Gastroesophageal sphincter (tissue), 4 donors: ENCODE data around the gene WNK4. TPM values are rescaled to one million over a fixed set of nuclear protein-coding genes. Genes with fewer than 3 reads are reported as not detected.

Experiments
- ATAC-seq: fragments of 150-250 bp; one replicate; pipeline ENCODE4 v1.9.1; 2016; ENCODE audit warnings: mild to moderate bottlenecking, moderate library complexity
- H3K27ac ChIP-seq, 4 donors: fragments of 200-600 bp; sonication (generic) in 3 of 4; 1 replicate in 3 of 4; 2 replicates in 1 of 4; pipeline ENCODE4 v1.5.1; 2016 to 2019
- H3K27me3 ChIP-seq: fragments of 200-600 bp; sonication (generic); one replicate; pipeline ENCODE4 v1.5.1; 2019
- H3K36me3 ChIP-seq, 2 donors: fragments of 200-600 bp; sonication (generic); one replicate each; pipeline ENCODE4 v1.5.1; 2019; ENCODE audit warnings: control low read depth in 1 of 2
- H3K4me1 ChIP-seq, 3 donors: fragments of 200-600 bp; sonication (generic); 1 replicate in 2 of 3; 2 replicates in 1 of 3; pipeline ENCODE4 v1.5.1; 2016 to 2019; ENCODE audit warnings: control low read depth in 2 of 3
- H3K4me3 ChIP-seq, 2 donors: fragments of 200-600 bp; sonication (generic); one replicate each; pipeline ENCODE4 v1.5.1; 2019; ENCODE audit warnings: mild to moderate bottlenecking in 1 of 2, moderate library complexity in 1 of 2
- H3K9me3 ChIP-seq, 3 donors: fragments of 200-600 bp; sonication (generic); one replicate each; pipeline ENCODE4 v1.5.1; 2017 to 2019; ENCODE audit warnings: control low read depth in 2 of 3
- CTCF ChIP-seq, 4 experiments: fragments of 200-600 bp in 2 of 4; fragments of 450-650 bp in 2 of 4; sonication (generic) in 1 of 4; IDR thresholded peaks; one replicate each; pipeline ENCODE4 v1.5.1; 2017 to 2019; ENCODE audit warnings: antibody characterized with exemption in 4 of 4, mild to moderate bottlenecking in 2 of 4, moderate library complexity in 2 of 4
- EP300 ChIP-seq: sonication (generic); formaldehyde crosslinking; IDR thresholded peaks from one replicate; pipeline ENCODE4 v1.6.1; 2017; ENCODE audit warnings: antibody characterized with exemption, mild to moderate bottlenecking
- POLR2A ChIP-seq, 2 donors: fragments of 450-650 bp; IDR thresholded peaks; one replicate each; pipeline ENCODE4 v1.6.1; 2017; ENCODE audit warnings: antibody characterized with exemption in 2 of 2, mild to moderate bottlenecking in 2 of 2, moderate library complexity in 1 of 2
- POLR2AphosphoS5 ChIP-seq: sonication (generic); formaldehyde crosslinking; IDR thresholded peaks from one replicate; pipeline ENCODE4 v1.6.1; 2017; ENCODE audit warnings: antibody characterized with exemption
- WGBS, 2 donors: methylation state at CpG; one replicate each; pipeline ENCODE4 v1.1.5; 2018; ENCODE audit warnings: low coverage in 1 of 2; 5-methylcytosine and 5-hydroxymethylcytosine counted together
- total RNA-seq, 4 donors: library from RNA; depleted of rRNA; stranded (reverse); fragments of >200 nt; gene quantifications; one replicate each; pipeline ENCODE4 v1.1.0, GENCODE V29; 2016

Gene WNK4
- total RNA-seq, 4 donors from 2014 or later = 0.78 to 6.7 (median 1.6) TPM

- peak; percentile 93 for ATAC-seq
- peaks cover 0 to 71% (median 24%) of the 10 kb centered on the region in 3 donors for H3K4me1 ChIP-seq
- 12 to 20% methylated on average over 7 to 18 of the region's 50 CpGs for WGBS, 2 donors
These were observed 35.4 kb upstream of the WNK4 start, which contains the start of gene EZH1 for GRCh38 chr17:42744806-42745617. Gene EZH1, minus strand, starts transcription at chr17:42745040. Its CDS starts 16,099 bp downstream, at chr17:42728941.

DNA sequence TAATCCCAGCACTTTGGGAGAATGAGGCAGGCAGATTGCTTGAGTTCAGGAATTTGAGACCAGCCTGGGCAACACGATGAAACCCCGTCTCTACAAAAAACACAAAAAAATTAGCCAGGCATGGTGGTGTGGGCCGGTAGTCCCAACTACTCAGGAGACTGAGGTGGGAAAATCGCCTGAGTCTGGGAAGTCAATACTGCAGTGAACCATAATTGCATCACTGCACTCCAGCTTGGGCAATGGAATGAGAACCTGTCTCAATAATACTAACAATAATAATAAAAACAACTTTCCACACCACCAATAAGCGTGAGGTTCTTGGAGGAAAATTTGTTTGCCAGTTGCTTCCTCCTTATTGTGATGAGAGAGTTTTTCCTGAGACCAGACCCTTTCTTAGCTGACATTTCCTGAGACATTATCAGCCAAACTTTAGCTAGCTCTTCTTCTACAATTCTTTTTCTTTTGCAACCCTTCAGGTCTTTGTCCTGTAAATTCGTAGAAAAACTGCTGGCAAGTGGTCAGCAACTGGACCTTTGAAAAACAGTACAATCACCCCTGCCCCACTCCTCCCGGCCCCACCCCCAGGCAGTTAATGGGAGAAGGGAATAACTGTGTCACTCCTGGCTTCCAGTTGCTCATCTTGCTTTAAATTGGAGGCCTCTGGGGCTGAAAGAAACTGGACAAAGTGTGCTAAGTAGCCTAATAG lies 32.1 kb upstream of the WNK4 start:
- Histone ChIP-seq H3K27ac (peak overlapping the region in 3 of 4 donors; percentile 69 to 71 (median 69)), H3K36me3 (no peaks in the 10 kb centered on the region), H3K4me1 (peaks cover 0 to 69% (median 35%) of the 10 kb centered on the region in 3 donors), H3K4me3 (no peak overlapping the region), H3K9me3 (no peaks in the 10 kb centered on the region), H3K27me3 (no peaks in the 10 kb centered on the region)
- ATAC-seq = peak; percentile 40
- TF ChIP-seq CTCF (IDR thresholded peaks at IDR 0.05) (no peak), EP300 (no peak)
- WGBS, 2 donors = 39 to 59% methylated on average over 5 of the region's 7 CpGs

More at GRCh38 chr17:42744806-42745617, 35.4 kb upstream of the WNK4 start, which contains the start of gene EZH1:
- peak within 1 kb of the TSS; percentile 75 to 95 (median 90) for H3K27ac ChIP-seq
- TF ChIP-seq EP300 (no peak), POLR2A (IDR thresholded peaks at IDR 0.05) (peak; percentile 66 to 84), POLR2AphosphoS5 (peak; percentile 79), CTCF (IDR thresholded peaks at IDR 0.05) (peak in 2 of 4 experiments; percentile 42 to 45)
- H3K9me3 ChIP-seq = no peaks in the 10 kb centered on the region
- no peaks in the 10 kb centered on the region for H3K27me3 ChIP-seq
- peaks cover 0 to 11% of the 10 kb centered on the region in 2 donors for H3K36me3 ChIP-seq
- H3K4me3 ChIP-seq = peak within 1 kb of the TSS; percentile 76 to 82

- no peak overlapping the region for H3K4me3 ChIP-seq
- H3K27me3 ChIP-seq = no peaks in the 10 kb centered on the region
- no peak for TF ChIP-seq POLR2AphosphoS5
- no peak for TF ChIP-seq POLR2A (IDR thresholded peaks at IDR 0.05)
- no peak for TF ChIP-seq EP300
- no peak for TF ChIP-seq CTCF (IDR thresholded peaks at IDR 0.05)
- H3K9me3 ChIP-seq = no peaks in the 10 kb centered on the region
- no peaks in the 10 kb centered on the region for H3K36me3 ChIP-seq
- H3K27ac ChIP-seq = peak overlapping the region in 3 of 4 donors; percentile 69 to 71 (median 69)
- ATAC-seq = no peak
- H3K4me1 ChIP-seq = peaks cover 0 to 61% (median 27%) of the 10 kb centered on the region in 3 donors
- WGBS, 2 donors = 22 to 56% methylated on average over 2 to 7 of the region's 11 CpGs
These were observed 31.3 kb upstream of the WNK4 start for GRCh38 chr17:42748908-42749798.

- Histone ChIP-seq H3K4me1 (peaks cover 0 to 50% (median 27%) of the 10 kb centered on the region in 3 donors), H3K4me3 (no peak overlapping the region), H3K9me3 (no peaks in the 10 kb centered on the region), H3K27ac (peak overlapping the region in 3 of 4 donors; percentile 69 to 71 (median 69)), H3K36me3 (no peaks in the 10 kb centered on the region), H3K27me3 (no peaks in the 10 kb centered on the region)
- no peak for ATAC-seq
- WGBS, 2 donors = 20 to 33% methylated on average over 2 to 3 of the region's 3 CpGs
- no peak for TF ChIP-seq CTCF (IDR thresholded peaks at IDR 0.05)
These were observed 29.6 kb upstream of the WNK4 start for GRCh38 chr17:42750739-42751344.
